DMS153 (cell line): ENCODE data around the gene THBS1.

Source experiments
- DNase-seq: peaks from one replicate; lab custom pipeline; 2025; lab: John Stamatoyannopoulos, UW

Gene THBS1

DNA sequence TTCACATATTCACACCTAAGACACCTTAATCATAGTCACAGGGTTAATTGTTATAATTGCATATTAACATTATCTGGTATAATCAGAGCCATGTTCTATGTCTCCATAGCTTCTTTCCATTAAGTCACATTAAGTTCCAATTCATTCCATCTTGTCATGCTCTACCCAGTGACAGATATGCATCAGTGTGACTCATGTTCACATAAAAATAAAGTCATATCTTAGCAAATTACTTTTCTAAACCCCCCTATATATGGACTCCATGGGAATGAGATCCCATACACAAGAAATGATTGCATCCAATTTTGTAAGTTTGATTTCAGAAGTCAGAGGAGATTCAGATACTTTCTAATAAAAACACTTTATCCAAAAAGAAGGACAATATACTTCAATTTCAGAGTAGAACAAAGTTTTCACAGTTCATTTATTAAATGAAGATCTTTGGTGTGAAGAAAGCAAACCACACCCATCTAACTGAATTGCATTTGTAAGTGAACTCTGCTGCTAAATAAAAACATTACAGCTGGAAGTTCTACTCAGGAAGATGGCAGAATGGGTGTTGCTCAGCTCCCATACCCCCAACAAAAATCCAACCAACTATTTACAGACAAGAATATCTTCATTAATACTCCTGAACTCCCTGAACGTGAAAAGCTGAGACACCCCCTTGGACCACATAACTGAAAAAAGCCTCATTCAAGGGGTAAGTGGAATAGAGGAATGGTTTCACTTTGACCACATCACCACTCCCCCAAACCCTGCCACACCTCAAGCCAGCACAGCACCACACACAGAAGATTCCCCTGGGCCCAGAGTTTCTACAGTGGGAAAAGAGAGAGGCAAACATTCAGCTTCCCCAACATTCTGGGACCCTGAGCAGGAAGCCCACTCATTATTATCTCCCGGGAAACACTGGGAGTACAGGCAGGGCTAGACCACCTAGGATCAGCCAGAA, 27.6 kb downstream of the THBS1 start:
- no peak for DNase-seq

DNA sequence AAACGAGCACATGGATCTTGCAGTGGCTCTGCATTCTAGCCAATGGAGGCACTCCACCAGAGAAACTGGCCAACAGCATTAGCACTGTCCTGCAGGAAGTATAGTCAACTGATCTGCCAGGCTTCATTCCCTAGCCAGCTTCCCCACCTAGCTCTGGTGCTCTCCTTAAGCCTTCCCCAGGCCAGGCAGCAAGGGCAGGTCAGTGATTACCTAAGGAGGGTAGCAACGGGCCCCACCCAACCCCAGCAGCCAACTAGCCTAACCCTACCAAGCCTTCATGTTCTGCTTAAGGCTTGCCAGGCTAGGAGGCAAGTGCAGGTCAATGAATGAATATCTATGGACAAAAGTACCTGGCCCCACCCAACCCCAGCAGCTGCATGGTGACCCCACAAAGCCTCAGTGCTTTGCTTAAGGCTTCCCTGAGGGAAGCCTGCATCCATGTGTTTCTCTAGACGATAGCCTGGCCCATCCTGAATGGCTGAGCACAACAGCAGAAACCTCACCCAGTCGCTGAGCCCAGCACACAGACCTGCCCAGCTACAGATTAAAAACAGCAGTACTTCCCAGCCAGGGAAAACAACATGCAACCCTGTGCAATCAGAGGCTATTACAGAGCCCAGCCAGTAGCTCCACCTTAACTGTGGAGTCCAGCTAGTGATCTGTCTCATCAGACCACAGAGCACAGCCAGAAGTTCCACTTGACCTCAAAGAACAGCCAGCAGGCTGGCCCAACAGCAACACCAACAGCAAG, 28.5 kb downstream of the THBS1 start:
- no peak for DNase-seq

DNA sequence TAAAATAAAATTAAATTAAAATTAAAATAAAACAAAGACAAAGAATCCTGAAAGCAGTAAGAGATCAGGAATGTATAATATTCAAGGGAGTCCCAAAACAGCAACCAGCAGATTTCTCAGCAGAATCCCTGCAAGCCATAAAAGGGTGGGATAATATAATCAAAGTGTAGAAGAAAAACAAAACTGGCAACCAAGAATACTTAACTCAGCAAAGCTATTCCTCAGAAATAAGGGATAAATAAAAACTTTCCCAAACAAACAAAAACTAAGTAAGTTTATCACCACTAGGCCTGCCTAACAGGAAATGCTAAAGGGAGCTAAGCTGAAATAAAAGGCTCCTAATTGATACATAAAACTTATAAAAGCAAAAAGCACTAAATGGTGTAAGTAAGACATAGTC, 29.8 kb downstream of the THBS1 start:
- DNase-seq: no peak

DNA sequence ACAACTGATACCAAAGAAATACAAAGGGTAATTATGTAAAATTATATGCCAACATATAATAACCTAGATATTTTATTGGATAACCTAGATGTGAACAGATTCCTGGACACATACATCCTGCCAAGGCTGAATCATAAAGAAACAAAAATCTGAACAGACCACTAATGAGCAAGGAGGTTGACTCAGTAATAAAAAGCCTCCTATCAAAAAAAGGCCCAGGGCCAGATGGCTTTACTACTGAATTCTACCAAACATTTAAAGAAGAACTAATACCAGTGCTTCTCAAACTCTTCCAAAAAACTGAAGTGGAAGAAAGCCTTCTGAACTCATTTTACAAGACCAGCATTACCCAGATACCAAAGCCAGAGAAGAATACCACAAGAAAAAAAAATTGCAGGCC, 32.4 kb downstream of the THBS1 start:
- DNase-seq: no peak

DNA sequence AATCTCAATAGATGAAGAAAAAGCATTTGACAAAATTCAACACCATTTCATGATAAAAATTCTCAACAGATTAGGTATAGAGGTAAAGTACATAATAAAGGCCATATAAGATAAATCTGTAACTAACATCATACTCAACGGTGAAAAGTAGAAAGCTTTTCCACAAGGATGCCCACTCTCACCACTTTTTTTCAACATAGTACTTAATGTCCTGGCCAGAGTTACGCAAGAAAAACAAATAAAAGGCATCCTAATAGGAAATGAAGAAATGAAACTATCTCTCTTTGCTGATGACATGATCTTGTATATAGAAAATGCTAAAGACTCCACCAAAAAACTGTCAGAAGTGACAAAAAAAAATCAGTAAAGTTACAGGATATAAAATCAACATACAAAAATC, 33.0 kb downstream of the THBS1 start:
- DNase-seq: no peak

DNA sequence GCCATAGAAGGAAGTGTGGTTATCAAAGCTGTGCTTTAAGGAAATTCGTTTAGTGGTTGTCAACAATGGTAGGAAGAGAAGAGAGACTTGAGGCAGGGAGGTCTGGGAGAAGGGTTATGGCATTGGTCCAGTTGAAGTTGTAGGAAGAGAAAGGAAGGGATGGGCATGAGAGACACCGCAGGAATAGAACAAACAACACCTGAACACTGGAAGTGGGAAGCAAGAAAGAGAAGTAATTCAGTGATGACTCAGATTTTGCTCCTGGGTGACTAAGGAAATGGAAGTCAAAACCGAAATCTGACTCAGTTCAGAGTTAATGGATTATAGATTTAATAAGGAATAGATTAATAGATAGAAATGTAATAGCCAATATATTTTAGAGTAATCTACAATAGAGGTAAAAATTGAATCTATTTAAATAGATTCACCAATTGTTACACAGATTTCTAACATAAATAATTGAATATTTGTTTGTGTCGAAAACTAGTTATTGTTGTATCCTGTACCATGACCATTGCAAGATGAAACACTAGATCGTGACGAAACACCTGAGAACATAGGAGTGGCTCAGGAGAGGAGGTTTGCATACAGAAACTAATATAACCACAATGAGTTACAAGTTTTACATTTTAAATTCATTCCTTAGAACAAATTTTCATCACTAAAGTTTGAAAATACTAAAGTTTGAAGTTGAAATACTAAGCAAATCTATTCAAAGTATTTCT, 36.0 kb downstream of the THBS1 start:
- no peak for DNase-seq

DNA sequence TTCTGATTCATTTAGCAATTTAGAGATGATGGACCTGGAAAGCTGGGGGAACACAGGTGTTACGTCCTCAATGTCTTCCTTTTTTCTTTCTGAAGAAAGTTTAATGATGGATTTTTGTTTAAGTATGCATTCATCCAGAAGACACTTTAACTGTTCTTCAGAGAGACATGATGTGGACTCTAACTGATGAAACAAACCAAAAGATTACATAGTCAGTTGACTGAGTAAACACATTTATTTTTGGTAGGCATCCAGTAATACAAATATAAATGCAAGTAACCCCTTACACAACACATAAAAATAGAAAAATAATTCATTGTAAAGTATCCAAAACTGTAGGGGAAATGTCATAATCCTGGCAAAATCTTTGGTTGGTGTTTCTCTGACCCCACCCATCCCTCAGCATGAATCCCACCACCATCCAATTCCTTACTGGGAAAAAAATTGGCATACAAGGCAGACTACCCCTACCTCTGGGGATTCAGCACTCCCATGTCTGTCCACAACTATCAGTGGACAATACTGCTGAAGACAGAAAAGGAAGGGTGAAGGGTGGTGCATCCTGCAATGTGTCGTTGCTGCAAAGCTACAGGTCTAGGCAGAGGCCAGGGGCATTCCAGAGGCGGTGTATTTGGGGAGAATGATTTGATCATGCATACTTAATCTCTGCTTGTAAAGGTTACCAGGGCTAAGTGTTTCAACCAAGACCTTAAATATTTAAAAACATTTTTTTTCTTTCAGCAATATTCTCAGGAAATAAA, 37.4 kb downstream of the THBS1 start:
- no peak for DNase-seq

DNA sequence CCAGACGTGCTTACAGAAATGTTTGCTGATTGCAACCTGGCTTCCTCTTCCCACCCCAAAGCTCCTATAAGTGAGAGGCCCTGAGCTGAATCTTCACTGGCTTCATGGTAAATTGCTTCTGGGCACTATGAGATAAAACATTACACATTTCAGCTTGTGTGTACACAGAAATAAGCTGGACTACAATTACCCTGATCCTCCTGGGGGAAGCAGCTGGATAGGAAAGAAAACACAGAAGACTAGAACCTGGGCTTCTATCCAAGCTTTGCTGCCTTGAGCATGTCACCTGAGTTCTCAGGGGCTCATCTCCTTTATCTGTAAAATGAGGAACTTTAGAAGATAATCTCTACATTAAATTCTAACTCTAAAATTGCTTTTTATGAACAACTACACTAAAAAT, 40.3 kb downstream of the THBS1 start:
- DNase-seq: peak; percentile 5

DNA sequence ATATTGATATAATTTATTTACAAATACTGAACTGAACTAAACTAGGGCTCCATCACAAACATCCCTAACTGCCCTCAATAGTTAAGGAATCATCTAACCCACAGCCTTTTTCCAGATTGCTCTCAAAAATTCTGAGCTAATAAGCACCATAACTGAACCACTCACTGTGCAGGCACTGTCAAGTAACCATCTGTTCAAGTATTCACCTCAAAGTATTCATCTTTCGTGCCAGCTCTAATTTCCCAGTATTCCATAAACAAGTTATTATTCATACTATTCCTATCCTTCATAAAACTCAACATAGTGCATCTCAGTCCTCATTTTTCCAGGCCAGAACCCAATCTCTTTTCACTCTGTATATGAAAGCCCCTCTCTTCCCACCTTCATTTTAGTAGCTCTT, 41.1 kb downstream of the THBS1 start:
- no peak for DNase-seq

DNA sequence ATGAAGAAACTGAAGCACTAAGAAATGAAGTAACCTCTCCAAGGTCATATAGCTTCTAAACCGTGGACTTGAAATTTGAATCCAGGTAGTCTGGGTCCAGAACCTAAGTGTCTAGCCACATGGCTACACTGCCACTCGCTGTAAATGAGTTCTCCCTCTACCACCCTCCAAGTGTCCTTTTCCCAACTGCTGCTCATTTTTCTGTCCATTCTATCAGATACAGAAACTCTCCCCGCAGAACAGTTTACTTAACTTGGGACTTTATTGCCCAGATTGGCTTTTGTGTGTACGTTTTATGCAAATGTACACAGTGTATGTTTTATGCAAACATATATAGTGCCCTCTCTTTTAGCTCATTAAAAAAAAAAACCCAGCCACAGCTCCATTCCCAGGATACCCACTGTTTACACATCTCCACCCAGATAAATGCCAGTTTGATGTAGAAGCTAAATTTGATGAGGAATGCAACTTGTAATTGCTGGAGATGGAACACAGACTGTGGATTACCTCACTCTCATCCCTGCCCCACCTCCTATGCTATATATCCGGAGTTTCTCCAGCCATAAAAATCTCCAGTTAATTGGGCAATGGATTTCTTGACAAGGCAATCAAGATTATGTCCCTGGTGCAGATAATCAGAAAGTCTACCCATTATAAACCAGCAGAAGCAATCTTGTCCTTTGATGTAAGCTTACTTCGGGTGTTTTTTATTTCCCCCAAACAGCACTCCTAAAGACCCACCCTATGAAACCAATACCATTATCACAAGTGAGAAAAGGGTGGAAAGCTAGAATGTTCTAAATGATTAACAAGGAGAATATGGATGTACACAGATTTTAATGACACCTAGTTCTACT, 42.0 kb downstream of the THBS1 start:
- peak; percentile 74 for DNase-seq

DNA sequence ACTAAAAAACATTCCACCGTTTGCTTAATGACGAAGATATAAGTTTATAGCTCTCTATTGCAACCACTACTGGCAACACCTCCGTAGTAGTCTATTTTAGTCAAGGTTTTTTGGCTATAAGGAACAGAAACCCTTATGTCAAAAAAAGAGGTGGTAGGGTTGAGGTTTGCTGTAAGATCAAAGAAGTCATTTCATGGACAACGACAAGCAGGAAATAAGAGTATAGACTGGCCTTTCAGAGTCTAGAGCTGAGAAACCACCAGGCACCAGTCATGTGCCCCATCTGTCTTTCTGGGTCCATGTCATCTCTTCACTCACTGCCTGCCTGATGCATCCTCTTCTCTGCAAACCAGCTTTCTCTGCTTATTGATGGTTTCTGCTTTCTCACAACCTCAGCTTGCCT, 42.7 kb downstream of the THBS1 start:
- no peak for DNase-seq

DNA sequence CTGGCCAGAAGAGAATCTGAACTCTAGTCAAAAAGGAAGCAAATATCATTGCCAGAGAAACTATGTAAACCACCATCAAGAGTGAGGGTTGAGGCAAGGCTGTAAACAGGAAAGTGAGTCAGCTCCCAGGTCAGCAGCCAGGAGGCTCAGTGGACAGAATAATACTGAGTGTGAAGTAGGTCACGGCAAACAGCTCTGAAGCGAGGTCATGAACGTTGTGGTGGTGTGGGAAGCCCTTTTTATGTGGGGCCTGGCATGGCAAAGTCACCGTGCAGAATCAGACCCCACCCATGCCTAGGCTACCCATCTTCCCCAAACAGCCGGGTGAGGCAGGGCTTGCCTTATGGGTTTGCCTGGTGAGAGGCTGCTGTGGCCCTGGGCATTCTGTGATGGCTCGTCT, 43.9 kb downstream of the THBS1 start:
- DNase-seq: peak; percentile 6

DNA sequence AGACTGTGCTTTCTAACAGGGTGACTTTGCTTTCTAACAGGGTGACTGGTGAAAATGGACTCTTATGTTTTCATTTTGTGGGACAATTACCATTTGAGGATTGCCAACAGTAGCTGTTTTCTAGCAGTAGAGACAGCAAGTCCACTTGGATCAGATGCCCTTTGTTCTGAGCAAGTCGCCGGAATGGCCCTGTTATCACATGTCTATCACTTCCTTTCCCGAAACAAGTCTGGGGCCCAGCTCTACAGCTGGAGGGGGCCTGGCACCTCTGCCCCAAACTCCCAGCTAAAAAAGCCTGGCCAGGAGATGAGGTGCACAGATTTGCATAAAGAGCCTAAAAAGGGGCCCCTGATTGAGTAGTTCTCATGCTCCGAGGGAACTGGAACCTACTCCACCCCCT, 44.6 kb downstream of the THBS1 start:
- DNase-seq: no peak

DNA sequence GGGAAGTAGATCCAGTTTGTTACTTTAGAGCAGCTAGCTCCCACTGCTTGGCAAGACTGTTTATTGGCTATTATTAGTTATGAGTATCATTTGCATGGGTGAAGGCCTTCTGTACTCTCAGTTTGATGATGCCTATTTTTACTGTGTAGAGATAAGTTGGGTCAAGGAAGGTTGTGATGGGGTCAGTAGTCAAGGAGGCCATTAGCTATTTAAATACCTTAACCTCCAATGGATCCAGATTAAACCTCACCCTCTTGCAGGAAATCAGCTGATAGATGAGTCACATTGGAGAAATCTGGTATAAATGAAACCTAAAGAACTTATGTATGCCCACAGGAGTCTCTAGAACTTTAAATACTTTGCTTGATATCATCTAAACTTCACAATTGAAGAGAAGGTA, 45.0 kb downstream of the THBS1 start:
- no peak for DNase-seq

DNA sequence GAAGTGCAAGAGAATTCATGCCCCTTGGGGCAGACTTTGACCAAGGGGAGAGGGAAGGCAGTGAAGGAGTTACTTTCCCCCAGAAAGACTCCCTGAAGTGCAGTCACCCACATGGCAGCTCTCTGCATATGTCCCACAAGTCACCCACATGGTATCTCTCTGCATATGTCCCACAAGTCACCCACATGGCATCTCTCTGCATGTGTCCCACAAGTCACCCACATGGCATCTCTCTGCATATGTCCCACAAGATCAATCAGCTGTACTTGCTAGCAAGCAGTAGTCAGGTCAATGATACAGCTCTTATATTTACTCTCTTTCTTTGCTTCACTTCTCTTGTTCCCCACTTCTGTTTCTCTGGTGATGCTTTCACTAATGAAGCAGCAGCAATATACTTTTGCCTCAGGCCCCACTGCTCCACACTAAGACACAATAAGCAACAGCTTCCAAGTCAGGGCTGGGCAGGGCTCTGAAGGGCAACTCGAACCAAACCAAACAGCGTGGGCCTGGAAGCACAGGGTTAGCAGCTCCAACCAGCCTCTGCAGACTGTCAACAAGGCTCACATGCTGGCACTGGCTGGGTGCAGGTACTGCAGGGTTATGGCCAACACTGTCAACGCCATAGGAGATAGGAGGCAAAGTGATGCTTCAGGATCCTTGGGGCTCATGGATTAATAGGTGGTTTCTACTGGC, 46.7 kb downstream of the THBS1 start:
- DNase-seq: no peak

DNA sequence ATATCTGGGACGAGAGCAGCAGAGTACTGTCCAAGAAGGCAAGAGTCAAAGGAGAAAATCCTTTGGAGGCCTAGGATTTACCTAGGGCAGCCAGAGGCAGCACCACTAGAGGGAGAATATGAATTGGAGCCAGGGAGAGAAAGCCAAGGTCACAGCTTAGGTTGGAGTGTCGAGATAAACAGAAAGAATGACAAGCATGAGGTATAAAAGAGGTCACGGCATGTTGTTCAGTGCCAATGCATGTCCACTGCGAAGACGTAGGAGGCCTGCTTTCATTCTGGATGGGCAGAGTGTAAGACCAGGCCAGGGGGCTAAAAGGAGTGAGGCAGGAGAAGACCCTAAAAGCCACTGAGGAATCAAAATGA, 47.2 kb downstream of the THBS1 start:
- DNase-seq: no peak

DNA sequence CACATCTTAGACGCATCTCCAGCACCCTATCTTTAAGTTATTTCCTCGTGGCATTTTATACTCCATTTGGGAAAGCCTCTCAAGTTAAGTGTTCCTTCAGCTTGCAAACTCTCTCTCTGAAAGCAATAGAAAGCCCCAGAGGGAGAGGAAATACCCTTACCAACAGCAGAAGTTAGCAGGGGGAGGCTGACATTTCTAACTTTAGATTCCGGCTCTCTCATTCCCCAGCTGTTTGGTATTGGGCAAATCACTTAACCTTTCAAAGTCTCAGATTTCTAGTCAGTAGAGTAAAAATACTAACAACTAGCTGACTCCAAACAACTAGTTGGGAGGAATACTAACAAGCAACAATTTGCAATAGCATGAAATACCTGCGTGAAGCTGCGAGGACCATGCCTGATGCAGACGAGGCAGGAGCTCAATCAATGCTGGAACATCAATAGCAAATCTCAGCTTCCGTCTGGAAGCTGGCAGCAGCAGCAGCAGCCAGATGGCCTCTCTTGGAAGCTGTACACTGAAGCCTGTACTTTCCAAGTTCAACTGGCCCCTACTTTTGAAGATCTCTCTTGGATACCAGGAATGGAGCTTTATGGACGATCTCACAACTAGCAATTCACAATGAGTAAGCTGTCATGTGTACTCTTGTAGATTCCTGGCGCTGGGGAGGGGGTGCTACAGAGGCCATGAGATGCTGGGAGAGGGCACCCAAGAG, 47.8 kb downstream of the THBS1 start:
- no peak for DNase-seq

DNA sequence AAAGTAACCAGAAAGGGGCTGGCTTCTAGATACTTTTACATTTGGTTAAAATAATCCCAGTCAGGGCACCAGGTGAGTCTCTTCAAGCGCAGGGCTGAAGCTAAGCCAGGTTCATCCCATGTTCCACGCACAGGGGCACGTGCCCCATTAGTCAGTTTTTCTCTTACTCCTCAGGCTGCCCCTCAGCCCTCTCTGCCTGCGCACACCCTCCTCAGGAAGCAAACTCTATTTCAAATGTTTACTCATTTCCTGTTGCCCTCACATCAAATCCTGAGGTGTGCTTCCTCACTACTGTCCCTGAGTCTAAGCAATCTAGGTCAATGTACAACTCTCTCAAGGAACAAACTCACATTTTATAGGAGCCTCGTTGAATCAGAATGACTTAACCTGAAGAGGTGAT, 48.5 kb downstream of the THBS1 start:
- no peak for DNase-seq

DNA sequence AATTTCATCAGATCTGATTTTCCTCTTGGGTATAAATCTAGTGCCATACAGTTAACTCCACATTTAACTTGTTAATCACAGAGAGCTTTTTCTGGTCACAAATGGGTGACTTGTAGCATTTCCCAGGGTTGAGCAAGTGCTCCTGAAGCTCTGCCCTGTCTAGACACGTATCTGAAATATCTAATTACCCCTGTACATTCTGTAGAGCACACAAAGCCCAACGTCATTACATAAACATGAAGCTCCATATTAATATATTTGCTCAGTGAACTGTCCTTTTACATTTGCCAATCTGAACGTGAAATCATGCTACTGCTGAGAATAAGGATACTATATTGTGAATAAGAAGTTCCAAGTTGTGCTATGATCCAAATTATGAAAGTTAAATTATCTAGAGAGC, 49.0 kb downstream of the THBS1 start:
- peak; percentile 2 for DNase-seq

DNA sequence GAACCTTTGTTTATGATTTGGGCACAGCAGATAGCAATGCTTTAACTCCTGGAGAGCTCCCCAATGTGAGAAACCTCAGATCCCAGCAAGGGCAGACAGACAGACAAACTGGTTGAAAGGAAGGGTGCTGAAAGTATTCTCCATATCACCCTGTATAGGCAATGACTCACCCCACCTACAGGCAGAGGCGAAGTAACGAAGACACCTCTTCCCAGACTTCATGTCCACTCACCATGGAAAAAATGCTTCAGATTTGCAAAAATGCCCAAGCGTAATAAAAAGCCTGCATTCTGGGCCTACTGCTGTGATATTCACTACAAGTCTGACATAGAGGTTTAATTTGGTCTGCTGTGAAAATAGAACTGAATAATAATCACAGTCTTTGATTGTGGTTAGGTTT, 50.5 kb downstream of the THBS1 start:
- DNase-seq: no peak
